Activated CD4-positive, alpha-beta T cell treated with anti-CD3 and anti-CD28 coated beads for 36 hours (primary cell): ENCODE data around the gene CCNK. TPM values are rescaled to one million over a fixed set of nuclear protein-coding genes. Genes with fewer than 3 reads are reported as not detected.

Source experiments
- ATAC-seq: fragments of 200-7000 bp; cut with Tn5 transposase; one replicate; pipeline ENCODE4 v1.10.0; 2021; ENCODE audit warnings: mild to moderate bottlenecking, moderate library complexity
- CTCF ChIA-PET: fragments of 350-600 bp; sonication (Branson Sonifier 250); formaldehyde crosslinking; loops from one replicate; lab custom pipeline; 2021; ENCODE audit warnings: antibody characterized with exemption; lab: Charles Lee
- POLR2A ChIA-PET: fragments of 350-600 bp; sonication (Branson Sonifier 250); formaldehyde crosslinking; loops from one replicate; lab custom pipeline; 2021; ENCODE audit warnings: antibody characterized with exemption, inconsistent platforms; lab: Charles Lee
- DNase-seq: peaks from one replicate; pipeline ENCODE4 v3.0.0-alpha.2; 2020
- H3K27ac Mint-ChIP-seq: one replicate; pipeline ENCODE4 v1.8.0; 2021; ENCODE audit warnings: mixed read lengths
- H3K27me3 Mint-ChIP-seq: one replicate; pipeline ENCODE4 v1.8.0; 2021; ENCODE audit warnings: mixed read lengths
- H3K36me3 Mint-ChIP-seq: one replicate; pipeline ENCODE4 v1.8.0; 2021; ENCODE audit warnings: low read depth, mixed read lengths
- H3K4me1 Mint-ChIP-seq: one replicate; pipeline ENCODE4 v1.8.0; 2021; ENCODE audit warnings: mixed read lengths
- H3K4me3 Mint-ChIP-seq: one replicate; pipeline ENCODE4 v1.8.0; 2021; ENCODE audit warnings: mild to moderate bottlenecking, moderate library complexity, mixed read lengths
- H3K9me3 Mint-ChIP-seq: one replicate; pipeline ENCODE4 v1.8.0; 2021; ENCODE audit warnings: low read depth, mixed read lengths
- intact Hi-C, 2 experiments: fragments of 100-400 bp; cut with DNase I in 1 of 2; cut with micrococcal nuclease in 1 of 2; formaldehyde crosslinking; loops; one replicate each; pipeline versions ENCODE4 v1.14.2 to v1.15.1; 2022 to 2024; cut with DNase I, micrococcal nuclease
- total RNA-seq, 2 experiments: library from RNA; stranded (reverse); gene quantifications; one replicate each; pipeline ENCODE4 v1.2.3, GENCODE V29; 2021

The CCNK gene
- total RNA-seq, 2 experiments from 2014 or later, result 93.7 to 96.2 TPM

GRCh38 chr14:99550387-99550992 lies 69.3 kb downstream of the CCNK start:
- H3K4me1 Mint-ChIP-seq, result no peaks in the 10 kb centered on the region
- intact Hi-C loops, result no loop called here
- CTCF ChIA-PET, result no interaction called here
- H3K27me3 Mint-ChIP-seq, result no peaks in the 10 kb centered on the region
- DNase-seq, result no peak
- POLR2A ChIA-PET, result no interaction called here
- no peak overlapping the region for H3K27ac Mint-ChIP-seq
- H3K9me3 Mint-ChIP-seq, result no peaks in the 10 kb centered on the region
- no peak overlapping the region for H3K4me3 Mint-ChIP-seq
- ATAC-seq, result no peak
- H3K36me3 Mint-ChIP-seq, result no peaks in the 10 kb centered on the region

- Mint-ChIP-seq H3K4me3 (no peak overlapping the region), H3K9me3 (no peaks in the 10 kb centered on the region), H3K36me3 (no peaks in the 10 kb centered on the region), H3K4me1 (no peaks in the 10 kb centered on the region), H3K27ac (no peak overlapping the region), H3K27me3 (no peaks in the 10 kb centered on the region)
- intact Hi-C loops, result no loop called here
- DNase-seq (no peak), ATAC-seq (no peak)
- POLR2A ChIA-PET, result no interaction called here
- CTCF ChIA-PET, result no interaction called here
Observed at GRCh38 chr14:99551034-99551922, 70.1 kb downstream of the CCNK start.

- ATAC-seq (no peak), DNase-seq (no peak)
- POLR2A ChIA-PET, result no interaction called here
- Mint-ChIP-seq H3K27me3 (no peaks in the 10 kb centered on the region), H3K36me3 (no peaks in the 10 kb centered on the region), H3K4me1 (no peaks in the 10 kb centered on the region), H3K27ac (no peak overlapping the region), H3K9me3 (no peaks in the 10 kb centered on the region), H3K4me3 (no peak overlapping the region)
- intact Hi-C loops, result no loop called here
- CTCF ChIA-PET, result no interaction called here
Observed at GRCh38 chr14:99552021-99552553, 70.9 kb downstream of the CCNK start.

GRCh38 chr14:99552572-99553216 lies 71.5 kb downstream of the CCNK start:
- DNase-seq (no peak), ATAC-seq (no peak)
- ChIA-PET POLR2A (no interaction called here), CTCF (interaction anchor here (0.6 kb wide), 1 partner anchor 127 kb away, joined by 3 read pairs; no protein-coding TSS in a partner anchor)
- Mint-ChIP-seq H3K36me3 (no peaks in the 10 kb centered on the region), H3K27me3 (no peaks in the 10 kb centered on the region), H3K9me3 (no peaks in the 10 kb centered on the region), H3K4me3 (no peak overlapping the region), H3K27ac (no peak overlapping the region), H3K4me1 (no peaks in the 10 kb centered on the region)
- intact Hi-C loops, result no loop called here

GRCh38 chr14:99554184-99554583 lies 73.0 kb downstream of the CCNK start:
- CTCF ChIA-PET, result interaction anchor here (0.6 kb wide), 1 partner anchor 14 kb away, joined by 3 read pairs; no protein-coding TSS in a partner anchor
- Mint-ChIP-seq H3K9me3 (no peaks in the 10 kb centered on the region), H3K36me3 (no peaks in the 10 kb centered on the region), H3K4me1 (no peaks in the 10 kb centered on the region), H3K27ac (no peak overlapping the region), H3K4me3 (no peak overlapping the region), H3K27me3 (no peaks in the 10 kb centered on the region)
- POLR2A ChIA-PET, result no interaction called here
- DNase-seq (no peak), ATAC-seq (no peak)
- intact Hi-C loops, result no loop called here

GRCh38 chr14:99554757-99555531 lies 73.7 kb downstream of the CCNK start:
- no peak for DNase-seq
- no peak overlapping the region for H3K4me3 Mint-ChIP-seq
- intact Hi-C loops, result no loop called here
- ChIA-PET CTCF (no interaction called here), POLR2A (no interaction called here)
- no peaks in the 10 kb centered on the region for H3K9me3 Mint-ChIP-seq
- no peak overlapping the region for H3K27ac Mint-ChIP-seq
- H3K36me3 Mint-ChIP-seq, result no peaks in the 10 kb centered on the region
- H3K27me3 Mint-ChIP-seq, result no peaks in the 10 kb centered on the region
- ATAC-seq, result no peak
- H3K4me1 Mint-ChIP-seq, result no peaks in the 10 kb centered on the region

GRCh38 chr14:99556134-99556791 lies 75.1 kb downstream of the CCNK start:
- ATAC-seq, result no peak
- intact Hi-C loops, result no loop called here
- no peaks in the 10 kb centered on the region for H3K4me1 Mint-ChIP-seq
- no peaks in the 10 kb centered on the region for H3K9me3 Mint-ChIP-seq
- CTCF ChIA-PET, result interaction anchor here (0.7 kb wide), 1 partner anchor 162 kb away, joined by 3 read pairs; no protein-coding TSS in a partner anchor
- no peak overlapping the region for H3K27ac Mint-ChIP-seq
- DNase-seq, result no peak
- POLR2A ChIA-PET, result no interaction called here
- H3K27me3 Mint-ChIP-seq, result no peaks in the 10 kb centered on the region
- H3K4me3 Mint-ChIP-seq, result no peak overlapping the region
- H3K36me3 Mint-ChIP-seq, result no peaks in the 10 kb centered on the region

GRCh38 chr14:99559286-99559990 lies 78.2 kb downstream of the CCNK start:
- Mint-ChIP-seq H3K4me3 (no peak overlapping the region), H3K27me3 (no peaks in the 10 kb centered on the region), H3K36me3 (no peaks in the 10 kb centered on the region), H3K27ac (no peak overlapping the region), H3K9me3 (no peaks in the 10 kb centered on the region), H3K4me1 (no peaks in the 10 kb centered on the region)
- intact Hi-C loops, result no loop called here
- POLR2A ChIA-PET, result no interaction called here
- ATAC-seq (no peak), DNase-seq (no peak)
- CTCF ChIA-PET, result no interaction called here

- H3K4me1 Mint-ChIP-seq, result no peaks in the 10 kb centered on the region
- CTCF ChIA-PET, result no interaction called here
Observed at GRCh38 chr14:99560403-99560802, 79.2 kb downstream of the CCNK start.

GRCh38 chr14:99560922-99561683 lies 79.9 kb downstream of the CCNK start:
- DNase-seq (no peak), ATAC-seq (no peak)
- Mint-ChIP-seq H3K9me3 (no peaks in the 10 kb centered on the region), H3K4me1 (no peaks in the 10 kb centered on the region), H3K27me3 (no peaks in the 10 kb centered on the region), H3K27ac (no peak overlapping the region), H3K4me3 (no peak overlapping the region), H3K36me3 (no peaks in the 10 kb centered on the region)
- ChIA-PET CTCF (no interaction called here), POLR2A (no interaction called here)
- intact Hi-C loops, result no loop called here

More at GRCh38 chr14:99560403-99560802, 79.2 kb downstream of the CCNK start:
- DNase-seq (no peak), ATAC-seq (no peak)
- POLR2A ChIA-PET, result no interaction called here
- no peak overlapping the region for H3K4me3 Mint-ChIP-seq
- no peak overlapping the region for H3K27ac Mint-ChIP-seq
- H3K27me3 Mint-ChIP-seq, result no peaks in the 10 kb centered on the region
- intact Hi-C loops, result no loop called here
- no peaks in the 10 kb centered on the region for H3K9me3 Mint-ChIP-seq
- H3K36me3 Mint-ChIP-seq, result no peaks in the 10 kb centered on the region
